DMS 273 (cell line): Measurements from ENCODE around the gene TALDO1.

Experiments used
- DNase-seq: peaks from one replicate; lab custom pipeline; 2025; ENCODE audit not compliant: unreplicated experiment; lab: John Stamatoyannopoulos, UW

Gene TALDO1

DNA sequence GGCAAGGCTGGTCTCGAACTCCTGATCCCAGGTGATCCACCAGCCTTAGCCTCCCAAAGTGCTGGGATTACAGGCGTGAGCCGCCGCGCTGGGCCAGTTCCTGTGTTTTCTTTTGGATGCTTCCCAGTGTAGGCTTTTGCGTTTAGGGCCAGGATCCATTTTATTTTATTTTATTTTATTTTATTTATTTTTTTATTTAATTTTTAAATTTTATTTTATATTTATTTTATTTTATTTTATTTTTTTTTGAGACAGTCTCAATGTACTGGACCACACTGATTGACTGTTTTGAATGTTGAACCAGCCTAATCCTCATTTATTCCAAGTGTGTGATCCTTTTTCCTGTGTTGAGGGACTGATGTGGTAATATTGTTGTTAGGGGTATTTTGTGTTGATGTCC is 32.8 kb upstream of the TALDO1 start:
- DNase-seq, result no peak

DNA sequence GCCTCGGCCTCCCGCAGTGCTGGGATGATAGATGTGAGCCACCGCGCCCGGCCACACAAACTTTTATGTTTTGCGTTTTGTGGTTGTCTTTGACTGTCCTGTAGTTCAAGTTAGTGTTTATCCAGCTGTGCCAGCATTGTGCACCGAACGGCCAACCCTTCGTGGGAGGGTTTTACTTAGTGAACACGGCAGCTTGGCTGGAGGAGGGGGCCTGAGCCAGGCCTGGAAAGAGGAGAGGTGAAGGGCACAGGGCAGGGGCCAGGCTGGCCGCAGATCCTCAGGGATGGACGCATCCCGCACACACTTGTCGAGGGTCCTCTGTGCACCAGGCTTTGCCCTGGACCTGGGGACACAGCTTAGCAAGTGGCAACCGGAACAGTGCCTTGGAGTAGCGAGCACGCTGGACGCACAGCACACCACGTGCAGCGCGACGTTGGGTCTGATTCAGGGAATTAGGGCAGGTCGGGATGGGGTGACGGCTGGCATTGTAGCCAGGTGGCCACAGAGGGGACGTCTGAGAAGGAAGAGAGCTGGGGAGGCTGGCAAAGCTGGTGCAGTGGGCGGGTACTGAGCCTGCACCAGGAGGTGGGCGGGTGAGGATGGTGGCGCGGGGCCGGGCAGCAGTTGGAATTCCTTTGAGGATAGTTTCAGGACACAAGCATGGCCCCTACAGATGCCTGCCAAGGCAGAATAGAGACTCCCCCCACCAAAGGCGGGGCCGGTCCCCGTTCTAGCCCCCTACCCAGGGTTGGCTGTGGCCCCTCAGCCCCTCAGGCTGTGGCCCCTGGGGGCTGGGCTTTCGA is 27.8 kb upstream of the TALDO1 start:
- no peak for DNase-seq

DNA sequence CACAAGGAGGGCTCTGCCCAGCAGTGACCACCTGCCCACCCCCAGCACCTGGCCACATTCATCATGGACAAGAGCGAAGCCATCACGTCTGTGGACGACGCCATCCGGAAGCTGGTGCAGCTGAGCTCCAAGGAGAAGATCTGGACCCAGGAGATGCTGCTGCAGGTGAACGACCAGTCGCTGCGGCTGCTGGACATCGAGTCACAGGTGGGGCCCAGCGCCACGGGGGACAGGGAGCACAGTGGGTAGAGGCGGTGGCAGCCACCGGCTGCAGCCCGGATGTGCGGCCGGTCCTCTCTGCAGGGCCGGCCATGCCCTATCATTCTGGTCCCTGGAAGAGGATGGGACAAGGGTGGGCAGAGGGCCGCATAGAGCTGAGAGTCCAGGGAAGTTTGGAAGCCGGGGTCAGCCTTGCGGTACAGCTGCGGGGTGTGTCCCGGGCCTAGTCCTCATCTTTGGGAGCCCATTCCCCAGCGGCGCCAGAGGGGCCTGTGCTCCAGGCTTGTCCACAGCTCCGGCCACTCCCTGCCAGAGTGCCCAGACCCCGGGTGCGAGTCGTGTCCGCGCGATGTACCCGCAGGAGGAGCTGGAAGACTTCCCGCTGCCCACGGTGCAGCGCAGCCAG is 27.1 kb upstream of the TALDO1 start:
- no peak for DNase-seq

DNA sequence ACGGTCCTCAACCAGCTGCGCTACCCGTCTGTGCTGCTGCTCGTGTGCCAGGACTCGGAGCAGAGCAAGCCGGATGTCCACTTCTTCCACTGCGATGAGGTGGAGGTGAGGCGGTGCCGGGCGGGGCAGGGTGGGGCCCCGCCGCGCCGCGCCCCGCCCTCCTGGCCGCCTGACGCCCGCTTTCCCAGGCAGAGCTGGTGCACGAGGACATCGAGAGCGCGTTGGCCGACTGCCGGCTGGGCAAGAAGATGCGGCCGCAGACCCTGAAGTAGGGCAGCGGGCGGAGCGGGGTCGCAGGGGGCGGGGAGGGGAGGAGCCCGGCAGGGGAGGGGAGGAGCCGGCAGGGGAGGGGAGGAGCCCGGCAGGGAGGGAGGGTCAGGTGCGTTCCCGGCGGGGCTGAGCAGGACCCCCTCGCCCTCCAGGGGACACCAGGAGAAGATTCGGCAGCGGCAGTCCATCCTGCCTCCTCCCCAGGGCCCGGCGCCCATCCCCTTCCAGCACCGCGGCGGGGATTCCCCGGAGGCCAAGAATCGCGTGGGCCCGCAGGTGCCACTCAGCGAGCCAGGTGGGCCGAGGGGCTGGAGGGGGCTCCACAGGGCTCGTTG is 26.5 kb upstream of the TALDO1 start:
- DNase-seq, result peak; percentile 46

DNA sequence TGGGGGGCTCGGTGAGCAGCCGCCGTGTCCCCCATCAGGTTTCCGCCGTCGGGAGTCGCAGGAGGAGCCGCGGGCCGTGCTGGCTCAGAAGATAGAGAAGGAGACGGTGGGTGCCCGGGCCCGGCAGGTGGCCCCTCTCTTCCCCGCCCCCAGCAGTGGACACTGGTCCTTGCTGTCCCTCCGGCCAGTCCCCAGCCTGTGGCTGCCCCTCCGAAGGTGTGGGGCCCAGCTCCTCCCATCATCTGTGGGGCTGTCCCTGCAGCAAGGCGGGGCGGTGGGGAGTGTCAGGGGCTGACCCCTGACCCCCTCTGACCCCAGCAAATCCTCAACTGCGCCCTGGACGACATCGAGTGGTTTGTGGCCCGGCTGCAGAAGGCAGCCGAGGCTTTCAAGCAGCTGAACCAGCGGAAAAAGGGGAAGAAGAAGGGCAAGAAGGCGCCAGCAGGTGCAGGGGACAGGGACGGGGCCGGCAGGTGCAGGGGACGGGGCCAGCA is 26.0 kb upstream of the TALDO1 start:
- no peak for DNase-seq

DNA sequence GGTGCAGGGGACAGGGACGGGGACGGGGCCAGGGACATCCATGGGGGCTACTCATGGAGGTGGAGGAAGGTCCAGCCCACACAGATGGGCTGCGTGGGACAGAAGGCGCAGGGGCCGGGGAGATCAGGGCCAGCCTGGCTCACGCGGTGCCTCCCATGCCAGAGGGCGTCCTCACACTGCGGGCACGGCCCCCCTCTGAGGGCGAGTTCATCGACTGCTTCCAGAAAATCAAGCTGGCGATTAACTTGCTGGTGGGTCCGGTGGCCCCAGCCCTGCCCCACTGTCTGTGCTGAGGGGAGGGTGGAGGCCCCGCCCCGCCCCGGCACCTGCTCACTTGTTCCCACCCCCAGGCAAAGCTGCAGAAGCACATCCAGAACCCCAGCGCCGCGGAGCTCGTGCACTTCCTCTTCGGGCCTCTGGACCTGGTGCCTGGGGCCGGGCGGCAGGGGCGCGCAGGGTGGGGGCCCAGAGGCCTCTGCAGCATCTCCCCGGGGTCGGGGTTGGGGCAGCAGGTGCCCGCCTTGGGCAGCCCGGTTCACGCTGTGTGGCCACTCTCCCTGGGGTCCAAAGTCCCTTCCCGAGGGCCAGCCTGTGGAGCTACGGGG is 25.4 kb upstream of the TALDO1 start:
- peak; percentile 62 for DNase-seq

DNA sequence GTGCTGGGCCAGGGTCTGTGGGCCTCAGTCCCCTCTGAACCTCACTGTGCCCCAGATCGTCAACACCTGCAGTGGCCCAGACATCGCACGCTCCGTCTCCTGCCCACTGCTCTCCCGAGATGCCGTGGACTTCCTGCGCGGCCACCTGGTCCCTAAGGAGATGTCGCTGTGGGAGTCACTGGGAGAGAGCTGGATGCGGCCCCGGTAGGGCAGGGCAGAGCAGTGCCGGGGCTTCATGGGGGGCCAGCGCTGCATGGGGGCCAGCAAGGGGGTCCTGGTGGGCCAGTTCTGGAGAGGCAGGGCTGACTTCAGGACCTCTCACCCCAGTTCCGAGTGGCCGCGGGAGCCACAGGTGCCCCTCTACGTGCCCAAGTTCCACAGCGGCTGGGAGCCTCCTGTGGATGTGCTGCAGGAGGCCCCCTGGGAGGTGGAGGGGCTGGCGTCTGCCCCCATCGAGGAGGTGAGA is 24.9 kb upstream of the TALDO1 start:
- DNase-seq, result no peak

DNA sequence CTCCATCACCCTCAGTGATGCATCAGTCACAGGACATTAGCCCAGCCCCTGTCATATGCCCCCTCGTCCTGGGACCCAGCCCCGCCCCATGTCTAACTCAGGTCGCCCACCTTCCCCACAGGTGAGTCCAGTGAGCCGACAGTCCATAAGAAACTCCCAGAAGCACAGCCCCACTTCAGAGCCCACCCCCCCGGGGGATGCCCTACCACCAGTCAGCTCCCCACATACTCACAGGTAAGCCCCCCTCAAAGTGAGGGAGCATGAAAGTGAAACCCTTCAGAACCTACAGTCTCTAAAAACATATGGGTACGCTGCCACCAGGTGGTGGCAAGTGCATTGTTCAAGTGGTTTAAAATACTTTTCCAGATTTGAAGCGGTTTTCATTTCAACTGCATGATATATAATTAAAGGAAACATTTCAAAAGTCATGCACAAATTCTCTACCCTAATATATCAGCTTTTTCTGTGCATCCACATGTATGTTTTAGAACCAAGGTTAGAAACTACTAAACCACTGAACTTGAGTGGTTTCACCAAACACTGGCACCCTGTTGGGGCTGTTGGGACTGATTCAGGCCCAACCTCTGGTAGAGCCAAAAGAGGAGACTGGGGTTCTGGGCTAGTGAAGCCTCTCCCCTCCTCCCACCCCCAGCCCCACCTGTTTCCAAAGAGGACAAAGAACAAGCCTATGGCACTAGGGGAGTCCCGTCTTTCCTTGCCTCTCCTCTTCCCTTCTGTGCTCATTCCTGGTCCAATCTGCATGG is 24.0 kb upstream of the TALDO1 start:
- DNase-seq, result peak; percentile 52

DNA sequence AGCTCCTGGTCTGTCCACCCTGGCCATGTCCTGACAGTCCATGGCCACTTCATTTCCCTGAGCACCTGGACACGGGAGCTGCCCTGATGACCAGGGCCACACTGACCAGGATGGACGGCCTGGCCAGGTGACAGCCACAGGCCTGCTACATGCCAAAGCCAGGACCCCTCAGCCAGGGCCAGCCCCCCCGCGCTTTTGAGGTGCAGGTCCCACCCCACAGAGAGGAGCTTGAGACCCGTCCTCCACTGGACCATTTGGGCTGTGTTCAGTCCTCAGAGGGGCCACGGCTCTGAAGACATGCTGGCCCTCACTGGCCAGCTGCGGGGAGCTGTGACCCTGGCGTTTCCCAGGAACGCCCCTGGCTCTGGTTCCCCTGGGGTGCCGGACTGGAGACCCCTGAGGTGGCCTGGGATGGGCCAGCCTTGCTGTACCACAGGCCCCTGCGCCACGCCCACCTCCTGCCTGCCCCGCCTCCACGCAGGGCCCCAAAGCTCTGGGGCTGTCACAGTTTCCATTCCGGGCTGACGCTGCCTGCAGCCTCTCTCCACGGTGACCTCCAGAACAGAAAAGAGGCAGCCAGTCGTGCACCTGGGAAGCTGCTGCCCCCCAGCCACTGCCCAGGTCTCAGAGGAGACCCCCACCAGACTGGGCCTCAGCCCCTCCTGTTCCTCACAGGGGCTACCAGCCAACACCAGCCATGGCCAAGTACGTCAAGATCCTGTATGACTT is 23.1 kb upstream of the TALDO1 start:
- no peak for DNase-seq

DNA sequence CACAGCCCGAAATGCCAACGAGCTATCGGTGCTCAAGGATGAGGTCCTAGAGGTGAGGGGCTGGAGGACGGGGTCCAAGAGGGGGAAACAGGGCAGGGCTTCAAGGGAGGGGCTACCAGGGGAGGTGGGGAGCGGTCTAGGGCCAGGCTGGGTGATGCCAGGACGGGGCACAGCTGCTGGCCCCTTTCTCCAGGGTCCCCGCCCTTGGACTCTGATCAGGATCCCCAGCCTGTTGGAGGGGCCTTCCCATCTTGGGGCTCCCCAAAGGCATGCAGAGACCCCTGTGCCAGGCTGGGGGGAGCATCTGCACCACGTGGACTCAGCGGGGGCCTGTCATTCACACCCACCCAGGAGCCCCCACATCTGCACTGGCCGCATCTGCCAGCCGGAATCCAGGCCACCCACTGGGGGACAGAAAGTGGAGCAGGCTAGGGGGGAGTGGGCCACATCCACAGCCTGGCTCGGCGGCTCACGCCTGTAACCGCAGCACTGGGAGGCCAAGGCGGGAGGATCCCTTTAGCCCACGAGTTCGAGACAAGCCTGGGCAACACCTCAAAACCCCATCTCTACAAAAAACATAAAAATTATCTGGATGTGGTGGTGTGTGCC is 22.4 kb upstream of the TALDO1 start:
- DNase-seq, result no peak

DNA sequence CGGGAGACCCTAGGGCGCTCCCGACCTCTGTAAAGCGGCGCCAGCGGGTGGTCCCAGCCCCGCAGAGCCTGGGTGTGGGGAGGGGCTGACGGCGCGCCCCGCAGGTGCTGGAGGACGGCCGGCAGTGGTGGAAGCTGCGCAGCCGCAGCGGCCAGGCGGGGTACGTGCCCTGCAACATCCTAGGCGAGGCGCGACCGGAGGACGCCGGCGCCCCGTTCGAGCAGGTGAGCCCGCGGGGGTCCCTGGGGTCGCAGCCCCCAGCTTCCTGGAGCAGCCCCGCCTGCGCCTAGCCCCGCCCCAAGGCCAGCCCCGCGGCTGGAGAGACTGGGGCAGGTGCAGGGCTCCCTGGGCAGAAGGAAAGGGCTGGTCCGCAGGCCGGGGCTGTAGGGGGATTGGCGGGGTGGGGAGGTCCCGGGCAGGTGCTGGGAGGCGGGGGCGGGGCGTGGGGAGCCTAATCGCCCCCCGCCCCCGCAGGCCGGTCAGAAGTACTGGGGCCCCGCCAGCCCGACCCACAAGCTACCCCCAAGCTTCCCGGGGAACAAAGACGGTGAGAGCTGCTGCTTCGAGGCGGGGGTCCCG is 21.6 kb upstream of the TALDO1 start:
- no peak for DNase-seq

DNA sequence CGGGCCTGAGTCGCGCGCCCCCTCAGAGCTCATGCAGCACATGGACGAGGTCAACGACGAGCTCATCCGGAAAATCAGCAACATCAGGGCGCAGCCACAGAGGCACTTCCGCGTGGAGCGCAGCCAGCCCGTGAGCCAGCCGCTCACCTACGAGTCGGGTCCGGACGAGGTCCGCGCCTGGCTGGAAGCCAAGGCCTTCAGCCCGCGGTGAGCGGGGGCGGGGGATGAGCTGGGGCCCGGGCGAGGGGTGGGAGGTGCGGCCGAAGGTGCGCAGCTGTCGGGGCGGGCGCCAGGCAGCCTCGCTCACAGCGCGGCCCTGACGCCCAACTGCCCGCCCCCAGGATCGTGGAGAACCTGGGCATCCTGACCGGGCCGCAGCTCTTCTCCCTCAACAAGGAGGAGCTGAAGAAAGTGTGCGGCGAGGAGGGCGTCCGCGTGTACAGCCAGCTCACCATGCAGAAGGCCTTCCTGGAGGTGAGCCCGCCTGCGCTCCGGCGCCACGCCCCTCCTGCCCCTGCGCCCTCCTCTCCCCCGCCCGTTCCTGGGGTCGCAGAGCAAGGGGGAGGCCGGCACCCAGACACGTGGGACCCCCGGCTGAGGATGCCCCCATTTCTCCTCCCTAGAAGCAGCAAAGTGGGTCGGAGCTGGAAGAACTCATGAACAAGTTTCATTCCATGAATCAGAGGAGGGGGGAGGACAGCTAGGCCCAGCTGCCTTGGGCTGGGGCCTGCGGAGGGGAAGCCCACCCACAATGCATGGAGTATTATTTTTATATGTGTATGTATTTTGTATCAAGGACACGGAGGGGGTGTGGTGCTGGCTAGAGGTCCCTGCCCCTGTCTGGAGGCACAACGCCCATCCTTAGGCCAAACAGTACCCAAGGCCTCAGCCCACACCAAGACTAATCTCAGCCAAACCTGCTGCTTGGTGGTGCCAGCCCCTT is 20.7 kb upstream of the TALDO1 start:
- DNase-seq, result peak; percentile 77

DNA sequence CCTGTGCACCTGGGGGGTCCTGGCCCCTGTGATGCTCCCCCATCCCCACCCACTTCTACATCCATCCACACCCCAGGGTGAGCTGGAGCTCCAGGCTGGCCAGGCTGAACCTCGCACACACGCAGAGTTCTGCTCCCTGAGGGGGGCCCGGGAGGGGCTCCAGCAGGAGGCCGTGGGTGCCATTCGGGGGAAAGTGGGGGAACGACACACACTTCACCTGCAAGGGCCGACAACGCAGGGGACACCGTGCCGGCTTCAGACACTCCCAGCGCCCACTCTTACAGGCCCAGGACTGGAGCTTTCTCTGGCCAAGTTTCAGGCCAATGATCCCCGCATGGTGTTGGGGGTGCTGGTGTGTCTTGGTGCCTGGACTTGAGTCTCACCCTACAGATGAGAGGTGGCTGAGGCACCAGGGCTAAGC is 20.0 kb upstream of the TALDO1 start:
- no peak for DNase-seq

DNA sequence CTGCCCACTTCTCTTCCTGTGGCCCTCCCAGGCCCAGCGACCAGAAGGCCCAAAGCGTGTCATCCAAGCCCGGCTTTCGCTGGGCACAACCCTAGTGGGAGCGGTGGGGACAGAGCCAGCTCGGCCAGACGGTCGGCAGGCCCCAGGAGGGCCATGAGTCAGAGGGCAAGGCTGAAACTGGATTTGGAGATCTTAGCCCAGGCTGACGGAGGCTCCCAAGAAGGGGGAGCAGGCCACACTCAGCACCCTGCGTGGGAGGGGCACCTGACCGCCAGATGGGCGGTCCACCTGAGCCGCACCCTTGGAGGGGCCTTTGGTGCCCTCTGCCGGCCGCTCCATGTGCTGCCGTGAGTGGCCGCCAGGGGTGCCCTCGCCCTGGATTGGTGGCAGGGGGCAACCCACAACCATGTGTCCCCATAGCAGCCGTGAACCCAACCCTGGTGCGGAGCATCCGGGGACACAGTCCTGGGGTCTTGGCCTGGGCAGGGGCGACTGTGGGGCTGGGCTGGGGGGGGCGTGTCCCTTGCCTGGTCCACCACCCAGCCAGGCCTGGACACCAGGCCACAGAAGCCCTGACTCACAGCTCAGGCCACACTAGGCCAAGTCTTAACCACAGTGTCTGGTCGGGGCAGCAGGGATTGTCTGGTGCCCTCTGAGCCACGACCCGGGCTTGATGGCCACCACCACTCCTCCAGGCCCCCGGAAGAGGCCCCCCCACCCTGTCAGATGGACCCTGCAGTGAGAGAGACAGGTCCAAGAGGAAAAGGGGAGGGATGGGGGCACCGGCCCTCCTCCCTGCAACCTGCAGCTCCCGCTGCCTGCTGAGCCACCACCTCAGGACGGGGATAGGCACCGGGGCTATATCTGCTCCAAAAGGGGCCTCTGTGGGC is 19.2 kb upstream of the TALDO1 start:
- DNase-seq, result peak; percentile 85

DNA sequence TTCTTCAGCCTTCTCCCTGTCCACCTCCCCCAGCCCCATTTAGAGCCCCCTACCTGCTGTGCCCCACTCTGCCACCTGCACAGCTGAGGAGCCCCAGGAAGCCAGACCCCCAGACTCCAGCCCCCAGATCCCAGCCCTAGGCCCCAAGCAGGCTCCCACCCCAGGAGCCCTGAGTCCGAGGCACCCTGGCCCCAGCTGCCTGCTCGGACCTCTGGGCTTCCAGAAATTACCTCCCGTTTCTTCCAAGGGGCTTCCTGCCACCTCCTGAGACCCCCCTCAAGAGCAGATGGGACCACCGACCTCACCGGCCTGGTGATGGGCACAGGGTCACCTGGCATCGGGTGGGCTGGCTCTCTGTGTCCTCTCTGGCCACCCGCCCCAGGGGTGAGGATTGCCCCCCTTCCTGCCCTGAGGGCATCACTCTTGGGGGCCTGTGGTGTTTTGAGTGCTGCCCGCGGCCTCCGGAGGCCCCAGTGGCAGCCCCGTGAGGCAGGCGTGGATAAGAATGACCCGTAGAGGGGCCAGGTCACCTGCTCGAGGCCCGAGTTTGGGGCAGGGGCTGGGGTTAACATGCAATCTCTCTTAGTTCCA is 18.3 kb upstream of the TALDO1 start:
- DNase-seq, result no peak

DNA sequence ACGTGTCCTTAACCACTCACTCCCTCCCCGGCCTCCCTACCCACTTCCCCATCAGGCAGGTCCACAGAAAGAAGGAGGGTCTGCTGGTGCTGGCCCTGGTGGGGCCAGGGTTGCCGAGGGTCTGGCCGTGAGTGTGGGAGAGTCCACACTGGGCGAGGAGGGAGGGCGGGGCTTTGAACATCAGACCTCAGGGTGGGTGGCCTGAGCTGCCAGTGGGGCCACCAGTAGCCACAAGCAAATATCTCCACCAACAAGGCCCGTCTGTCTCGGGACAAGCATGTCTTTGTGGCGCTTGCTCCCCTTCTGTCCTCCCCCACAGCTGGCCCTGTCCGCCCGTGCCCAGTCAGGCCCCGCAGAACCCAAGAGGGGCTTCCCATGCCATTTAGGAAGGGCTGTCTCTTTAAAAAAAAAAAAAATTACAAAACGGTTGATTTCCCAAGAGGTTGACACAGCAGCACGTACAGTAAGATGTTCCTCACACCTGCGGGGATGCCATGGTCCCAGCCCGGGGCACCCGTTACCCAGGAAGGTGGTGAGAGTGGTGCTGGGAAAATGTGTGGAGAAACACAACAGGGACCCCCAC is 17.7 kb upstream of the TALDO1 start:
- DNase-seq, result no peak

DNA sequence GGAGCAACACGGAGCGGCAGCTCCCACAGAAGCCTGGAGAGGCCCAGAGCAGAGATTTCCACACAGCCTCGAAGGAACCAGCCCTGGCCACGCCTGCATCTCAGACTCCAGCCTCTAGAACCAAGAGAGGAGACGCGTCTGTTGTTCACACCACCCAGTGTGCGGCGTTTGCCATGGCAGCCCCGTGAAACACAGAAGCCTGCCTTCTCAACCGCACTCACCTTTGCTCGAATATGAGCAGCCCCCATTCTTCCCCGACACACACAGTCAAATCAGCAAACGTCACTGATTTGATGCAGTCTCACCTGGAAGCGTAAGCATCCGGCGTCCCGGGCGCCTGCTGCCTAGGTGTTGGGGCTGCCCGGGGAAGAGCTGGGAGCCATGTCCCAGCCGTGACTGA is 14.2 kb upstream of the TALDO1 start:
- no peak for DNase-seq
